GM23248 (cell line): ENCODE results near the gene CSNK2A2. TPM values are rescaled to one million over a fixed set of nuclear protein-coding genes. Genes with fewer than 3 reads are reported as not detected.
A peak's percentile ranks its signal among the peaks of the same experiment; 100 is the strongest.

Experiments used
- DNase-seq: peaks from one replicate; pipeline ENCODE4 v3.0.0-alpha.2; 2015
- H2AFZ ChIP-seq: fragments of 200-600 bp; sonication (generic); 2 replicates; pipeline ENCODE4 v1.6.1; 2016; ENCODE audit warnings: antibody characterized with exemption
- H3F3A ChIP-seq: fragments of 200-600 bp; sonication (generic); 2 replicates; pipeline ENCODE4 v1.6.1; 2016; ENCODE audit warnings: mild to moderate bottlenecking, antibody characterized with exemption, mixed run types; ENCODE audit not compliant: insufficient read depth
- H3K27ac ChIP-seq: fragments of 200-600 bp; sonication (generic); 2 replicates; pipeline ENCODE4 v1.5.1; 2016; ENCODE audit warnings: mild to moderate bottlenecking
- H3K27me3 ChIP-seq: fragments of 200-600 bp; sonication (generic); replicated peaks from 2 replicates; pipeline ENCODE4 v1.6.1; 2016; ENCODE audit warnings: mild to moderate bottlenecking; ENCODE audit not compliant: insufficient read depth
- H3K36me3 ChIP-seq: fragments of 200-600 bp; sonication (generic); 2 replicates; pipeline ENCODE4 v1.6.1; 2016; ENCODE audit warnings: low read depth, mild to moderate bottlenecking
- H3K4me1 ChIP-seq: fragments of 200-600 bp; sonication (generic); 2 replicates; pipeline ENCODE4 v1.6.1; 2016; ENCODE audit warnings: mild to moderate bottlenecking; ENCODE audit not compliant: insufficient read depth
- H3K4me2 ChIP-seq: fragments of 200-600 bp; sonication (generic); one replicate; pipeline ENCODE4 v1.6.1; 2016; ENCODE audit warnings: mild to moderate bottlenecking; ENCODE audit not compliant: unreplicated experiment
- H3K4me3 ChIP-seq: fragments of 200-600 bp; sonication (generic); 2 replicates; pipeline ENCODE4 v1.5.1; 2016; ENCODE audit warnings: mild to moderate bottlenecking
- H3K79me2 ChIP-seq: fragments of 200-600 bp; sonication (generic); 2 replicates; pipeline ENCODE4 v1.6.1; 2016; ENCODE audit warnings: mild to moderate bottlenecking; ENCODE audit not compliant: insufficient read depth
- H3K9ac ChIP-seq: fragments of 200-600 bp; sonication (generic); 2 replicates; pipeline ENCODE4 v1.6.1; 2016; ENCODE audit warnings: mild to moderate bottlenecking
- H3K9me2 ChIP-seq: fragments of 200-600 bp; sonication (generic); 2 replicates; pipeline ENCODE4 v1.6.1; 2016; ENCODE audit warnings: mixed run types, mild to moderate bottlenecking, moderate library complexity; ENCODE audit not compliant: insufficient read depth
- H3K9me3 ChIP-seq: fragments of 200-600 bp; sonication (generic); one replicate; pipeline ENCODE4 v1.6.1; 2017; ENCODE audit warnings: low read depth
- H4K20me1 ChIP-seq: fragments of 200-600 bp; sonication (generic); 2 replicates; pipeline ENCODE4 v1.6.0; 2016; ENCODE audit not compliant: insufficient read depth
- EZH2 ChIP-seq: fragments of 200-600 bp; sonication (generic); IDR thresholded peaks from 2 replicates; pipeline ENCODE4 v1.6.1; 2018; ENCODE audit warnings: antibody characterized with exemption, mild to moderate bottlenecking; ENCODE audit not compliant: insufficient read depth, poor library complexity, severe bottlenecking
- EZH2phosphoT487 ChIP-seq: fragments of 200-600 bp; sonication (generic); IDR thresholded peaks from 2 replicates; pipeline ENCODE4 v1.6.1; 2018; ENCODE audit warnings: antibody characterized with exemption, moderate library complexity, mild to moderate bottlenecking, low read depth; ENCODE audit not compliant: insufficient read depth
- WGBS, 2 experiments: methylation state at CpG; one replicate each; pipeline ENCODE4 v1.1.6; 2015 to 2017; ENCODE audit warnings: low lambda C conversion rate in 2 of 2, low coverage in 1 of 2; ENCODE audit errors: missing lambda C conversion rate in 2 of 2; 5-methylcytosine and 5-hydroxymethylcytosine counted together
- in situ Hi-C: fragments of 300-500 bp; cut with MboI; formaldehyde crosslinking; loops from 2 replicates; pipeline ENCODE4 v1.15.0; 2020
- polyA plus RNA-seq: library from polyadenylated mRNA; unstranded; fragments of >200 nt; fragmentation: Nextera tagmentation; extraction: Ambion mirVana; gene quantifications from 2 replicates; pipeline ENCODE4 v1.2.1, GENCODE V29; 2016
- total RNA-seq: library from RNA; depleted of rRNA; stranded (reverse); fragments of >200 nt; shearing (Covaris generic); gene quantifications from 2 replicates; pipeline ENCODE4 v1.2.3, GENCODE V29; 2014

Gene CSNK2A2
- total and polyA plus RNA-seq, 2 experiments from 2014 or later: 16.6 to 27.4 TPM

DNA sequence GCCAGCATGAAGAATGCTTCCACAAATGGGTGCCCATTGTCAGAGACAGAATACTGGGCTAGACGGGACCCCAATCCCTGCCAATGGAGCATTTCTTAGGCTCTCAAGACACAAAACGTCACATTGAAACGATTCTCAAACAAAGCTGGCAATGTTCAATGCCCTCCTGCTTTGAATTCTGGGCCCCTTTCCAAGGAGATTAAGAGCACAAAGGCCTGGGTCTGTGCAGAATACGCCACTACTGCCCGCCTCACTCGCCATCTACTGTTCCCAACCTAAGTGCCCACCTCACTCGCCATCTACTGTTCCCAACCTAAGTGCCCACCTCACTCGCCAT, 78.4 kb downstream of the CSNK2A2 start:
- Histone ChIP-seq H3K4me2 (no peak overlapping the region), H4K20me1 (peaks cover 4% of the 10 kb centered on the region; the same call in 1 of the 2 replicates)
- in situ Hi-C loops: loop anchor here (10.0 kb wide), 1 partner anchor 85 kb away; no protein-coding TSS in a partner anchor

DNA sequence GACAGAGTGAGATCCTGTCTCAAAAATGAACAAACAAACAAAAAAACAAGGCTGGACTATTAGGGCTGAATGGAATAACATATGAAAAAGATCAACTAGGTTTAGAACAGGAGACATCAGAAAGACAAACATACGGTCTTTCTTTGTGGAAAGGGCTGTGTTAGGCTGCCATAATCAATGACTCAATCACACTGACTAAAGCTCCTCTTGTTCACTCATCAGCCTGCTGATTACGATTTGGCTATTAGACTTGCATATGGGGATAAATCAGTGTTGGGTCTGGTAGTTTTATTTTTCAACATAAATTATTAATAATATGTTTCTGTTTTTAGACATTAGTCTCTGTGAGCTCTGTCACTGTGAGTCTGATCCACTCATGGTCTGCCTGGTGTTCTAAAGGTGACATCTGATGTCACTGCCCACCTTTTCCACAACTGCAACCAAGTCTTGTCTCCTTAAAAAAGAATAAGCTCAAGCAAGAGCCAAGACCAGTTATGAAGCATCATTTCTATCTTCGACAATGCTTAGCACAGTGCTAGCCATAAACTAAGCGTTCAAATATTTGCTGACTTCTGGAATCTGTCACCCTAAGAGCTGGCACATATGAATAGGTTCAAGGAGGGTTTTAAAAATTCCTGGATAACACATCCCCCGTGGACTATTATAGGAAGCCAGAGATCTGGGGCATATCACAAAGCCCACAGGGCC, 79.0 kb downstream of the CSNK2A2 start:
- Histone ChIP-seq H2AFZ (no peak overlapping the region), H4K20me1 (peaks cover 4% of the 10 kb centered on the region; the same call in 1 of the 2 replicates), H3K4me1 (peaks cover 25% of the 10 kb centered on the region), H3K27me3 (no peaks in the 10 kb centered on the region), H3K27ac (no peak overlapping the region), H3K9me3 (no peaks in the 10 kb centered on the region), H3K79me2 (peaks cover 81% of the 10 kb centered on the region), H3F3A (peaks cover 22% of the 10 kb centered on the region), H3K4me3 (no peak overlapping the region), H3K9ac (no peak overlapping the region), H3K36me3 (peaks cover 25% of the 10 kb centered on the region), H3K9me2 (no peaks in the 10 kb centered on the region), H3K4me2 (peak overlapping the region; percentile 26)
- WGBS, 2 experiments: 23 to 26% methylated on average over 5 of the region's 5 CpGs
- DNase-seq: peak; percentile 53
- TF ChIP-seq EZH2phosphoT487: no peak
- TF ChIP-seq EZH2: no peak
- in situ Hi-C loops: loop anchor here (10.0 kb wide), 1 partner anchor 84 kb away; no protein-coding TSS in a partner anchor

More for the DNA sequence above, 78.4 kb downstream of the CSNK2A2 start:
- DNase-seq: no peak
- 67 to 69% methylated on average over 6 to 8 of the region's 8 CpGs for whole genome bisulfite sequencing, 2 experiments
- Histone ChIP-seq H3K9me3 (no peaks in the 10 kb centered on the region), H3K36me3 (peaks cover 22% of the 10 kb centered on the region), H2AFZ (no peak overlapping the region), H3K9ac (no peak overlapping the region), H3F3A (peaks cover 27% of the 10 kb centered on the region), H3K9me2 (no peaks in the 10 kb centered on the region), H3K4me3 (no peak overlapping the region), H3K27ac (no peak overlapping the region), H3K27me3 (no peaks in the 10 kb centered on the region), H3K79me2 (peaks cover 87% of the 10 kb centered on the region), H3K4me1 (peaks cover 31% of the 10 kb centered on the region)
- TF ChIP-seq EZH2phosphoT487 (no peak), EZH2 (no peak)

DNA sequence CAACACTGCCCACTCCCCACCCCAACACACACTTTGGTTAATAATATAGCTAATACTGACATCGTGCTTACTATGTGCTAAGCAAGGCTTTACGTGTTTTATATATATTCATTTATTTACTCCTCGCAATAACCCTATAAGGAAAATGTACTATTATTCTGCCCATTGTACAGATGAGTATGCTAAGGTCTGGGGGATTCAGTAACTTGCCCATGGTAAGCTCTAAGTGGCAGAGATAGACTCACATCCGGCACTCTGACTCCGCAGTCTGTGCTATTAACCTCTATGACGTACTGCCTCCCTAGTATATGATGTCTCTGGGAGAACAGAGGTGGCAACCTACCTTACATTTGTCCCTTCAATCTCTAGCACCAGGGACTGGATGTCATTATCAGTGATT, 81.4 kb downstream of the CSNK2A2 start:
- H3K9me3 ChIP-seq: no peaks in the 10 kb centered on the region
- WGBS, 2 experiments: 97 to 98% methylated on average over 6 of the region's 6 CpGs
- no peak for TF ChIP-seq EZH2
- TF ChIP-seq EZH2phosphoT487: no peak
- peaks cover 20% of the 10 kb centered on the region for H3K4me1 ChIP-seq
- no peak overlapping the region for H3K27ac ChIP-seq
- no peak for DNase-seq
- H3K27me3 ChIP-seq: no peaks in the 10 kb centered on the region
- no peak overlapping the region for H3K9ac ChIP-seq
- no peak overlapping the region for H2AFZ ChIP-seq
- H3K36me3 ChIP-seq: peaks cover 37% of the 10 kb centered on the region
- H3K4me3 ChIP-seq: no peak overlapping the region
- peaks cover 11% of the 10 kb centered on the region; the same call in 1 of the 2 replicates for H3F3A ChIP-seq
- peaks cover 57% of the 10 kb centered on the region for H3K79me2 ChIP-seq
- H4K20me1 ChIP-seq: peaks cover 4% of the 10 kb centered on the region; the same call in 1 of the 2 replicates
- H3K4me2 ChIP-seq: no peak overlapping the region
- in situ Hi-C loops: loop anchor here (10.0 kb wide), 1 partner anchor 82 kb away; no protein-coding TSS in a partner anchor
- H3K9me2 ChIP-seq: no peaks in the 10 kb centered on the region

GRCh38 chr16:58116081-58116480, 81.8 kb downstream of the CSNK2A2 start:
- no peaks in the 10 kb centered on the region for H3K9me2 ChIP-seq
- no peak overlapping the region for H3K27ac ChIP-seq
- H4K20me1 ChIP-seq: peaks cover 4% of the 10 kb centered on the region; the same call in 1 of the 2 replicates
- H3K9ac ChIP-seq: no peak overlapping the region
- 89 to 92% methylated on average over 6 of the region's 6 CpGs for WGBS, 2 experiments
- DNase-seq: no peak
- no peaks in the 10 kb centered on the region for H3K27me3 ChIP-seq
- TF ChIP-seq EZH2 (no peak), EZH2phosphoT487 (no peak)
- H3K36me3 ChIP-seq: peaks cover 37% of the 10 kb centered on the region
- H3K4me2 ChIP-seq: no peak overlapping the region
- peaks cover 53% of the 10 kb centered on the region for H3K79me2 ChIP-seq
- no peak overlapping the region for H2AFZ ChIP-seq
- no peak overlapping the region for H3K4me3 ChIP-seq
- peaks cover 7% of the 10 kb centered on the region; the same call in 1 of the 2 replicates for H3F3A ChIP-seq
- peaks cover 16% of the 10 kb centered on the region for H3K4me1 ChIP-seq
- in situ Hi-C loops: loop anchor here (10.0 kb wide), 1 partner anchor 81 kb away; no protein-coding TSS in a partner anchor
- H3K9me3 ChIP-seq: no peaks in the 10 kb centered on the region
